Measurements from ENCODE around the gene RASGRP1.
"Not testable (repeated sequence)": the region's sequence is repeated elsewhere in the genome, so short reads cannot be mapped to it uniquely, and the experiment has no call there.

Gene RASGRP1

DNA sequence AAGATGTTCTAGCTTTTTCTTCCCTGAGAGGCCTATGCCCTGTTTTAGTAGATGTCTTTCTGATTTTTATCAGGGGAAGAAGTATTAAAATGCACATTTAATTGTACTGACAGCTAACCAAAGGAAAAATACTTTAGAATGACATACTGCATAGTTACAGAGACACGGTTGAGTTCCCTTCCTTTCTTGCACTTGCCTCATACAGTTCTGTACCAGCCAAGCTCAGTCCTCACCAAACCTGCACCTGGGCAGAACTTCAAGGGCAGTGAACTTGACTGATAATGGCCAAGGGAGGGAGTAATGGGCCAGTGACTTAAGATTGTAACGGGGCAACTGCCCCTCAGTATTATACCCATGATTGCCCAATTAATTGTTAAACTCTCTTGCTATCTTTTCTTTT lies 34.1 kb upstream of the RASGRP1 start:
- no peaks in the 10 kb centered on the region for H3K9me3 ChIP-seq (ENCODE audit: control insufficient read depth, low read depth, low read length)
- no peak overlapping the region for H3K4me3 ChIP-seq (ENCODE audit: low read length)
- H3K4me1 ChIP-seq (ENCODE audit: control insufficient read depth, low read depth, low read length) = no peaks in the 10 kb centered on the region
- H3K27ac ChIP-seq (ENCODE audit: low read length) = no peak overlapping the region
- H3K9ac ChIP-seq (ENCODE audit: low read length) = no peak overlapping the region
- H3K27me3 ChIP-seq (ENCODE audit: control insufficient read depth, insufficient read depth, low read length) = no peaks in the 10 kb centered on the region
- H3K36me3 ChIP-seq (ENCODE audit: control insufficient read depth, low read depth, low read length) = no peaks in the 10 kb centered on the region

GRCh38 chr15:38597219-38597800 lies 32.7 kb upstream of the RASGRP1 start:
- Histone ChIP-seq H3K27me3 (ENCODE audit: control insufficient read depth, insufficient read depth, low read length) (no peaks in the 10 kb centered on the region), H3K4me3 (ENCODE audit: low read length) (no peak overlapping the region), H3K4me1 (ENCODE audit: control insufficient read depth, low read depth, low read length) (no peaks in the 10 kb centered on the region), H3K9ac (ENCODE audit: low read length) (no peak overlapping the region), H3K27ac (ENCODE audit: low read length) (no peak overlapping the region), H3K36me3 (ENCODE audit: control insufficient read depth, low read depth, low read length) (no peaks in the 10 kb centered on the region), H3K9me3 (ENCODE audit: control insufficient read depth, low read depth, low read length) (no peaks in the 10 kb centered on the region)

DNA sequence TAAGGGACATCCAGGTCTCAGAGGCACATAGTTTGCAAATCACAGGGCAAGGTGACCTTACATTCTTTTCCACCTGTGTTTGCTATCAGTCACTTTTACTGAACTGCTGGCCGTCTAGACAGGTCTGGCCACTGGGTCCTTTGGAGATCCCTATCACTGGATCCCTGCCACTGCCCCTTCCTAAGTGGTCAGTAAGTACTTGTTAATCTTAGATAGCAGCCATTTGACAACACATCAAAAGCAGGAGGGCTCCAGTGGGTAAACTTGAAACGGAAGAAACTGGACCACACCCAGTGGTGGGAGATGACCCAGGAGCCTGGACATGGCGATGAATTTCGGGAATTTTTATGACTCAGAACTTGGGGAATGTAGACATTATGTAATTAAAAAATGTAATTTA lies 28.9 kb upstream of the RASGRP1 start:
- Histone ChIP-seq H3K27me3 (ENCODE audit: control insufficient read depth, insufficient read depth, low read length) (no peaks in the 10 kb centered on the region), H3K4me3 (ENCODE audit: low read length) (no peak overlapping the region), H3K27ac (ENCODE audit: low read length) (no peak overlapping the region), H3K4me1 (ENCODE audit: control insufficient read depth, low read depth, low read length) (no peaks in the 10 kb centered on the region), H3K9ac (ENCODE audit: low read length) (no peak overlapping the region), H3K36me3 (ENCODE audit: control insufficient read depth, low read depth, low read length) (no peaks in the 10 kb centered on the region), H3K9me3 (ENCODE audit: control insufficient read depth, low read depth, low read length) (no peaks in the 10 kb centered on the region)

DNA sequence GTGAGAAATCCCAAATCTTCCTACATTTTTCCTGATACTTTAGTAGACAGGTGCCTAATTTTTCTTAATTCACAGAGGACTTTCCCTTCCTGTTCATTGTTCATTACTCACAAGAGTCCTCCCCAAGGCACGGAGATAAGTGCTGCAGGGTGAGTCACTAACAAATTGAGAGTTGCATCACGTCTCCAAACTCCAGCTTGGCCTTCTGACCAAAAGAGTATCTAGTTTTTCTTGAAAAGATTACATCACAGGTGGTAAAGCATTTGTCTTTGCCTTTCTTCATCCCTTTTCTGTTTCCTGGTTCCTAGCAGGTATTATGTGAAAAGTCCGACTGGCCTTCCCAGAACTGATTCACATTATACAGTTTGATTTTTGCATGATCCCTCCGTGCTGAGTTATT lies 24.9 kb upstream of the RASGRP1 start:
- Histone ChIP-seq H3K27me3 (ENCODE audit: control insufficient read depth, insufficient read depth, low read length) (no peaks in the 10 kb centered on the region), H3K36me3 (ENCODE audit: control insufficient read depth, low read depth, low read length) (no peaks in the 10 kb centered on the region), H3K9me3 (ENCODE audit: control insufficient read depth, low read depth, low read length) (no peaks in the 10 kb centered on the region), H3K27ac (ENCODE audit: low read length) (no peak overlapping the region), H3K9ac (ENCODE audit: low read length) (no peak overlapping the region), H3K4me1 (ENCODE audit: control insufficient read depth, low read depth, low read length) (no peaks in the 10 kb centered on the region), H3K4me3 (ENCODE audit: low read length) (no peak overlapping the region)

DNA sequence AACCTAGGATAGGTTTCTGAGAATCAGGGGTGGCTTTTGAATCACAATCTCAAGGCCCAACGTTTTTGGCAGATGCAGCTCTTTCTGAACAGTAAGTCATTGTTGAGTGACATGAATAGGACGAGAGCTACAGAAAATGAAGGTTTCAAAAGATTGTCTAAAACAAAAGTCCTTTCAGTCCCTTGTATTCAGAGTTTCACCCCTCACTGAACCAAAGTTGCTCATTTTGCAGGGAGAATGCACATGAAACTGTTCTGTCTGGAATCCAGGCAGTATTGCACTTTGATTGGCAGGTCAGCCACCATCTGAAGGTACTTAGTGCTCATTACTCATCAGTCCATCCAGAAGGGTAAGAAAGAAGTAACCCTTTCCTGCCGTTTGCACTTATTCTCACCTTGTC lies 24.1 kb upstream of the RASGRP1 start:
- H3K9ac ChIP-seq (ENCODE audit: low read length) = no peak overlapping the region

GRCh38 chr15:38587214-38587613 lies 22.6 kb upstream of the RASGRP1 start:
- Histone ChIP-seq H3K4me3 (ENCODE audit: low read length) (no peak overlapping the region), H3K9ac (ENCODE audit: low read length) (no peak overlapping the region), H3K27me3 (ENCODE audit: control insufficient read depth, insufficient read depth, low read length) (no peaks in the 10 kb centered on the region), H3K27ac (ENCODE audit: low read length) (no peak overlapping the region), H3K9me3 (ENCODE audit: control insufficient read depth, low read depth, low read length) (no peaks in the 10 kb centered on the region), H3K4me1 (ENCODE audit: control insufficient read depth, low read depth, low read length) (no peaks in the 10 kb centered on the region), H3K36me3 (ENCODE audit: control insufficient read depth, low read depth, low read length) (no peaks in the 10 kb centered on the region)

More for the DNA sequence above, 24.1 kb upstream of the RASGRP1 start:
- H3K27me3 ChIP-seq (ENCODE audit: control insufficient read depth, insufficient read depth, low read length) = no peaks in the 10 kb centered on the region
- no peak overlapping the region for H3K27ac ChIP-seq (ENCODE audit: low read length)
- no peaks in the 10 kb centered on the region for H3K9me3 ChIP-seq (ENCODE audit: control insufficient read depth, low read depth, low read length)
- no peaks in the 10 kb centered on the region for H3K4me1 ChIP-seq (ENCODE audit: control insufficient read depth, low read depth, low read length)
- no peaks in the 10 kb centered on the region for H3K36me3 ChIP-seq (ENCODE audit: control insufficient read depth, low read depth, low read length)
- no peak overlapping the region for H3K4me3 ChIP-seq (ENCODE audit: low read length)

- H3K36me3 ChIP-seq (ENCODE audit: control insufficient read depth, low read depth, low read length); H3K4me1 ChIP-seq (ENCODE audit: control insufficient read depth, low read depth, low read length); H3K27me3 ChIP-seq (ENCODE audit: control insufficient read depth, insufficient read depth, low read length); H3K4me3 ChIP-seq (ENCODE audit: low read length); H3K9ac ChIP-seq (ENCODE audit: low read length); H3K27ac ChIP-seq (ENCODE audit: low read length); H3K9me3 ChIP-seq (ENCODE audit: control insufficient read depth, low read depth, low read length): not testable (repeated sequence)
Measured at GRCh38 chr15:38586005-38586404, 21.4 kb upstream of the RASGRP1 start.

GRCh38 chr15:38578626-38579025 lies 14.0 kb upstream of the RASGRP1 start:
- H3K27me3 ChIP-seq (ENCODE audit: control insufficient read depth, insufficient read depth, low read length) = no peaks in the 10 kb centered on the region
- no peak overlapping the region for H3K27ac ChIP-seq (ENCODE audit: low read length)
- H3K4me1 ChIP-seq (ENCODE audit: control insufficient read depth, low read depth, low read length) = no peaks in the 10 kb centered on the region
- no peak overlapping the region for H3K4me3 ChIP-seq (ENCODE audit: low read length)
- no peak overlapping the region for H3K9ac ChIP-seq (ENCODE audit: low read length)
- no peaks in the 10 kb centered on the region for H3K36me3 ChIP-seq (ENCODE audit: control insufficient read depth, low read depth, low read length)
- no peaks in the 10 kb centered on the region for H3K9me3 ChIP-seq (ENCODE audit: control insufficient read depth, low read depth, low read length)

DNA sequence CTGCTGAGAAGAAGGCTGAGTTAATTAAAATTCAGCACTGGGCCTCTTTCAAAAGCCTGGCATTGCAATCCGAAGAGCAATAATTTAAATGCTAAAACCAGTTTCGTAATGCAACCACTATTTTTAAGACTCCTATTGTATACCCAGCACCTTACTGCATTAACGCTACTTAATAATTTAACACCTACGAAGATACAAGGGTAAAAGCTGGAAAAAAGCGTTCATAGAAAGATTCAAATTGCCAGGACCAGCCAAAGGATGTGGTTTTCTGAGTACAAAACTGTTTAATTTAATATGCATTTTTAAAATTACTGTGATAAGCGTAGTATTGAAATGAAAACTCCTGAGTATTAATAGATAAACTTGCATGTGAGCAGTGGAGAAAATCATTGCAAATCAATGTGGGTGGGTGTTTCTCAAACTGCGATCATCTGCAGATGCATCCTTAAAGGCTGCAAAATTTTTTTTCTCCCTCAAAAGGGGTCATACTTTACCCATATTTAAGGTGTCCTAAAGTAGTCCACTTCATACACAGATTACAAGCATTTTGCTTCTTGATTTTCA lies 12.9 kb upstream of the RASGRP1 start:
- no peaks in the 10 kb centered on the region for H3K27me3 ChIP-seq (ENCODE audit: control insufficient read depth, insufficient read depth, low read length)
- no peak overlapping the region for H3K4me3 ChIP-seq (ENCODE audit: low read length)
- H3K9me3 ChIP-seq (ENCODE audit: control insufficient read depth, low read depth, low read length) = no peaks in the 10 kb centered on the region
- H3K4me1 ChIP-seq (ENCODE audit: control insufficient read depth, low read depth, low read length) = no peaks in the 10 kb centered on the region
- no peak overlapping the region for H3K9ac ChIP-seq (ENCODE audit: low read length)
- no peaks in the 10 kb centered on the region for H3K36me3 ChIP-seq (ENCODE audit: control insufficient read depth, low read depth, low read length)
- no peak overlapping the region for H3K27ac ChIP-seq (ENCODE audit: low read length)

DNA sequence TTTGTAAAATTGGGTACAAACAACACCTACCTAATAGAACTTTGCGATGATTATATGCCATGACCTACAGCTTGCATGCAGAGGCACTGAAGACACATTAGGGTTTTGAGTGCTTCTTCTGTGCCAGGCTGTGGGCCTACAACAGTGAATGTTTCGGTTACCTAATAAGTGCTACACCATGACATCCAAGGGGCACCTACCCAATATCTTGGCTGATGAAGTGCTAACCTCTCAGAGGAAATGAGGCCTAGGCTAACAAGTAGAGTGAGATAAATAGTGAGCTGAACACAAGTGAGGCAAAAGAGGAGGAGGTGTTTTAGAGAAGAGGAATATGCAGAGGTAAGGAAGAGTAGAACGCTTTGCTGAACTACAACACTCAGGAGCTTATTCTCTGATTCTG lies 12.2 kb upstream of the RASGRP1 start:
- H3K9ac ChIP-seq (ENCODE audit: low read length) = no peak overlapping the region
- H3K9me3 ChIP-seq (ENCODE audit: control insufficient read depth, low read depth, low read length) = no peaks in the 10 kb centered on the region
- H3K27me3 ChIP-seq (ENCODE audit: control insufficient read depth, insufficient read depth, low read length) = no peaks in the 10 kb centered on the region

GRCh38 chr15:38576261-38576660 lies 11.6 kb upstream of the RASGRP1 start:
- Histone ChIP-seq H3K27ac (ENCODE audit: low read length) (no peak overlapping the region), H3K9me3 (ENCODE audit: control insufficient read depth, low read depth, low read length) (no peaks in the 10 kb centered on the region), H3K36me3 (ENCODE audit: control insufficient read depth, low read depth, low read length) (no peaks in the 10 kb centered on the region), H3K9ac (ENCODE audit: low read length) (no peak overlapping the region), H3K4me1 (ENCODE audit: control insufficient read depth, low read depth, low read length) (no peaks in the 10 kb centered on the region), H3K4me3 (ENCODE audit: low read length) (no peak overlapping the region), H3K27me3 (ENCODE audit: control insufficient read depth, insufficient read depth, low read length) (no peaks in the 10 kb centered on the region)

More for the DNA sequence above, 12.2 kb upstream of the RASGRP1 start:
- Histone ChIP-seq H3K36me3 (ENCODE audit: control insufficient read depth, low read depth, low read length) (no peaks in the 10 kb centered on the region), H3K4me1 (ENCODE audit: control insufficient read depth, low read depth, low read length) (no peaks in the 10 kb centered on the region), H3K27ac (ENCODE audit: low read length) (no peak overlapping the region), H3K4me3 (ENCODE audit: low read length) (no peak overlapping the region)

GRCh38 chr15:38565287-38565670 lies 665 bp upstream of the RASGRP1 start:
- Histone ChIP-seq H3K4me1 (ENCODE audit: control insufficient read depth, low read depth, low read length) (no peaks in the 10 kb centered on the region), H3K9ac (ENCODE audit: low read length) (no peak overlapping the region)

More at GRCh38 chr15:38565287-38565670, 665 bp upstream of the RASGRP1 start:
- H3K36me3 ChIP-seq (ENCODE audit: control insufficient read depth, low read depth, low read length) = no peaks in the 10 kb centered on the region
- peak overlapping the region; percentile 69 for H3K4me3 ChIP-seq (ENCODE audit: low read length)
- peaks cover 44% of the 10 kb centered on the region for H3K27me3 ChIP-seq (ENCODE audit: control insufficient read depth, insufficient read depth, low read length)
- no peaks in the 10 kb centered on the region for H3K9me3 ChIP-seq (ENCODE audit: control insufficient read depth, low read depth, low read length)
- no peak overlapping the region for H3K27ac ChIP-seq (ENCODE audit: low read length)

All from iPS-18a (cell line).